Cerebellar cortex (tissue), 1 donor: ENCODE measurements around the gene GABRP.
"Not testable (repeated sequence)": the region's sequence is repeated elsewhere in the genome, so short reads cannot be mapped to it uniquely, and the experiment has no call there.

Experiments
- DNase-seq: peaks from one replicate; pipeline ENCODE4 v3.0.0-alpha.2; 2015; ENCODE audit warnings: low spot score

The GABRP gene

DNA sequence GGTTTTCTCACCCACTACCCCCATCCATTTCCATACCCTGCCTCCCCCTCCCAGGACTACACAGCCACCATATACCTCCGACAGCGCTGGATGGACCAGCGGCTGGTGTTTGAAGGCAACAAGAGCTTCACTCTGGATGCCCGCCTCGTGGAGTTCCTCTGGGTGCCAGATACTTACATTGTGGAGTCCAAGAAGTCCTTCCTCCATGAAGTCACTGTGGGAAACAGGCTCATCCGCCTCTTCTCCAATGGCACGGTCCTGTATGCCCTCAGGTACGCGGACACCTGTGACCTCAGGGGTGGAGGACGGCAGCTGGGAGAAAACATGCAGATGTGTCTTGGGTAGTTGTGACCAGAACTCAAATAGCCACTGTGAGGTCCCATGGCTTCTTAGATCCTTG lies 11.6 kb downstream of the GABRP start:
- no peak for DNase-seq

DNA sequence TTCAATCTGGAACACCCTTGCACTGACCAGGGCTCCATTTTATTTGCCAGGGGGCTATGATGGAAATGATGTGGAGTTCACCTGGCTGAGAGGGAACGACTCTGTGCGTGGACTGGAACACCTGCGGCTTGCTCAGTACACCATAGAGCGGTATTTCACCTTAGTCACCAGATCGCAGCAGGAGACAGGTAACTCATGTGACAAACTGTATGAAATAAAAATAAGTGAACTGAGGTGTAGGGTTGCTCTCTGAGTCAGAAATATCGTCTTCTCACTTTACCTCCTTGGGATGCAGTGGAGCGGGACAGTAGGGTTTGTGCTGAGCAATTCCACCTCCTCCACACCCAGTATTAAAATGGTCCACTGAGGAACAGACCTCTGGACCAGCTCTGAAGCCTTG lies 22.1 kb downstream of the GABRP start:
- no peak for DNase-seq

DNA sequence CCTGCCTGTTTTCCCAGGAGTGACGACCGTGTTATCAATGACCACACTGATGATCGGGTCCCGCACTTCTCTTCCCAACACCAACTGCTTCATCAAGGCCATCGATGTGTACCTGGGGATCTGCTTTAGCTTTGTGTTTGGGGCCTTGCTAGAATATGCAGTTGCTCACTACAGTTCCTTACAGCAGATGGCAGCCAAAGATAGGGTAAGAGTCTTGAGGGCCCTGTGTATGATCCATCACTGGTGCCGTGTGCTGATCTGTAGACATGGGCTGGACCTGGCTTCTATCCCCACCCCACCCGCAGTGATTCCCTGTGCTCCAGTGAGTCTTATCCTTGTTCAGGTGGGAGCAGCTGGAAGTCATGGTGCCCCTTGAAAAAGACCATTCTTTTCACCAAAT lies 26.0 kb downstream of the GABRP start:
- peak; percentile 60 for DNase-seq

DNA sequence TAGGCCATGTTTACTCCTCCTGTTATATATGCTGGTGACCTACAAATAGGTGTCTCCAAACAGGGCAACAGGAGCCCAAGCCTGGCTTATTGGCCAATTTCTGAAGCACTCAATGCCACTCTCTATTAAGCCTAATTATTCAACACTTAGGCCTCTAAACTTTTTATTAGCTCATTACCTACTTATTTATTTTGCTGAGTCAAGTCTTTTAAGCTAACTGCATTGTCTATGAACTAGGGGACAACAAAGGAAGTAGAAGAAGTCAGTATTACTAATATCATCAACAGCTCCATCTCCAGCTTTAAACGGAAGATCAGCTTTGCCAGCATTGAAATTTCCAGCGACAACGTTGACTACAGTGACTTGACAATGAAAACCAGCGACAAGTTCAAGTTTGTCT lies 28.2 kb downstream of the GABRP start:
- DNase-seq = no peak

DNA sequence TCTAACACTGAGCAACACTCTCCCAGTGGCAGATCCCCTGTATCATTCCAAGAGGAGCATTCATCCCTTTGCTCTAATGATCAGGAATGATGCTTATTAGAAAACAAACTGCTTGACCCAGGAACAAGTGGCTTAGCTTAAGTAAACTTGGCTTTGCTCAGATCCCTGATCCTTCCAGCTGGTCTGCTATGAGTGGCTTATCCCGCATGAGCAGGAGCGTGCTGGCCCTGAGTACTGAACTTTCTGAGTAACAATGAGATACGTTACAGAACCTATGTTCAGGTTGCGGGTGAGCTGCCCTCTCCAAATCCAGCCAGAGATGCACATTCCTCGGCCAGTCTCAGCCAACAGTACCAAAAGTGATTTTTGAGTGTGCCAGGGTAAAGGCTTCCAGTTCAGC lies 29.7 kb downstream of the GABRP start:
- no peak for DNase-seq

DNA sequence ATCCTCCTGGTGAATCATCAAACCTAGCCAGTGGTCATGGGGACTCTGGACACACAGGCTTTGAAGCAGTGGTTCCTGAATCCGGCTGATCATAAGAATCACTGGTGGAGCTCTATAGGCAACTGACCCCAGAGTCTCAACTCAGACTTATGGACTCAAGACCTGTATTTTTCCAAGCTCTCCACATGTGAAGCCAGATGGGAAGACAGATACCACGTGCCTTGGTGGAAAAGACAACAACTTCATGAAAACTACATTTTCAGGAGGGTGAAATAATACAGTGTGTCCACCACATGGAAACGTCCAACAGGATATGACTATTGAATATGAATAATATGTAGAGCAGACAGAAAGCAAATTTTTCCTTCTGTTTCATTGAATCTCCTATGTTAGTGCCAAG lies 33.7 kb downstream of the GABRP start:
- DNase-seq = no peak

DNA sequence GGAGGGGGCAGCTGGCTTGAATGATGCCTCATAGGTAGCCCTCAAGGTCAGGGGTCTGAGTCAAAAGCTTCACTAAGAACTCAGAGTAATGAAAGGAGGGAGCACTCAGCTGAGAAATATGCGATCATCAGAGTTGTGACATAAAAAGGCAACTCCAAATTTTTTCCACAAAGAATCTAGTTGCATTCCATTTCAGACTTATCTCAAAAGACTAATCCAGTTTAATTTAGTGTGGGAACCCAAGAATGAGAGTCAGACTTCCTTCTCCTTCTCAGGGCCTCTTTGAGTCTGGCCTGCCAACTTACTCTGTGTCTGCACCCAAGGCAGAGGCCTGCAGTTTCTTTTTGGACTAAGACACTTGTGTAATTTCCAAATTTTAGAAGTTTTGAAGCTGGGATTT lies 34.7 kb downstream of the GABRP start:
- no peak for DNase-seq

DNA sequence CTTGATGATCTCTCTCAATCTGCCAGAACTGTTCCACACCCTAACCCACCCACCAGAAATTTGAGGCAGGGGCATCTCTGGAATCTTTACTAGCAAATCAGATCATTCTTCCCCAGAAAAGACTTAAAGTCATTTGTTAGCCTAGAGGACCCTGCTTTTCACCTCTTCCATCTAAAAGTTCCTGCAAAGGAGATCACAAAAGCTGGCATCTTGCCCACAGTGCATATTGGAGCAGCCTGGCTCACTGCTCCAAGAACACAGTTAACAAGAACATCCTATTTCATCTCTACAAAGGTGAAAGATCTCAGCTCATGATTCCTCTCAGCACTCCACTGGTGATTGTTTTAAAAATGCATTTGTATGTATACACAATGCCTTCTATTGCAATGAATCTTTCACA lies 36.3 kb downstream of the GABRP start:
- peak; percentile 10 for DNase-seq

DNA sequence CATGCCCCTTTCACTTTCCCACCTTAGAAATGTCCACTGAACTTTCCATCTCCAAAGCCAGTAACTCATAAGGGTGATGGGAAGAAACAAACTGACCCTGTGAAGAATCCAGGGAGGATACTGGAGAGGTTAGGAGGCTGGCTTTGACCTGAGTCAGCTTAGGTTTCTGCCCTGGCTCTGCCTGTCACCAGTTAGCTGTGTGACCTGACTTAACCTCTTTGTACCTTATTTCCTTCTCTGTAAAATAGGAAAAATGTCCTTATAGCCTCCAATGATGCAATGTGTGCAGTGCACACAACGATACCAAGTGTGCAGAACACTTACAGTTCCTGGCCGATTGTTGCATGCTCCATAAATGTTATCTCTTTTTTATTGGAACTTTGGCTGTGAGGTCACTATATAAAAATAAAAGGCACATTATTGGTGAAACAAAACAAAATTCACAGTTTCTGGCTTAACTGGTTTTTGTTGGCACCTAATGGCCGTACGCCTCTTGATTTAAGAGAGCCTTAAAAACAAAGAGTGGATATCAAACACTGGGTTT lies 37.8 kb downstream of the GABRP start:
- no peak for DNase-seq

DNA sequence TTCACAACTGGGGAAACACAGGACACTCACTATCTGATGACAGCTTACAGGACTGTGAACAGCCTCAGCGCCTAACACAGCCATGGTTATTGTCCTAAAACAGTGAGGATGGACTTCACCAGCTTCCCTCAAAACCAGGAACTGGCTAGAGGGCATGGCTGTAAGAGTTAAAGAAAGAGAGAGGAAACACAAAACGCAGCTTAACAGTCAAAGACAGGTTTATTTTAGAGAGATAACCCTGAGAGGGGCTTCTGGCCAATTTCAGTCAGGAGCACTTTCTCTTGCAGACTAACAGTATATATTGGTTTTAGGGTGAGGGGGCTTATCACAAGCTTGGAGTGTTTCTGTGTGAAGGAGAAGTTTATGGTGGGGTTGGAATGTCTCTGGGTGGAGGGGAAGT lies 42.6 kb downstream of the GABRP start:
- DNase-seq = no peak

DNA sequence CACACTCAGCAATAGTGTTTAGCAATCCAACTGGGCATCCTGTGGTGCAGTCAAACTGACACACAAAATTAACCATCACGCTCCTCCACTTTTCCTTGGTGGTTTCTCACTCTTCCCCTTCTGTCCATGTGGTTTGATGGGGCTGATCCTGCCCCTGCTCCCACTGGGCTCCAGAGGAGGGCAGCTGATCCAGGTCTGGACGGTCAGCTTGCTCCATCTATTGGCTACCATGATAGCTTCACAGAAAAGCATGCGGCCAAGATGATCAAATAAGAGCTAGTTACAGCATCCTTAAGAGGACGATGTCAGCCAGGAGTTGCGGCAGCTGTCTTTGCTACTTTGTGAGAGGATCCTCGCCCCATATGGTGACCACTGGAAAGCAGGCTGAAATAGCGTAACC lies 48.7 kb downstream of the GABRP start:
- DNase-seq = no peak

DNA sequence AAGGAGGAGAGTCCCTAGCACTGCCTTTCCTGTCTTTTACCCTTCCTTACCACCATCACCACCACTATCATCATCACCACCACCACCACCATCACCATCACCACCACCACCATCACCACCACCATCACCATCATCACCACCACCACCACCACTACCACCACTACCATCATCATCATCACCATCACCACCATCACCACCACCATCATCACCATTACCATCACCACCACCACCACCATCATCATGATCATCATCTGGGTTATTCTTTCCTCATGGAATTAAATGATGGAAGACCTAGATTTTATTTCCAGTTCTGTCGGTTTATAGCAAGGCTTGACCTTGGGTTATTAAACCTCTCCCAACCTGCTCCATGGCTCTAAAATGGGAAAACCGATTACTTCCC lies 50.5 kb downstream of the GABRP start:
- DNase-seq = not testable (repeated sequence)

DNA sequence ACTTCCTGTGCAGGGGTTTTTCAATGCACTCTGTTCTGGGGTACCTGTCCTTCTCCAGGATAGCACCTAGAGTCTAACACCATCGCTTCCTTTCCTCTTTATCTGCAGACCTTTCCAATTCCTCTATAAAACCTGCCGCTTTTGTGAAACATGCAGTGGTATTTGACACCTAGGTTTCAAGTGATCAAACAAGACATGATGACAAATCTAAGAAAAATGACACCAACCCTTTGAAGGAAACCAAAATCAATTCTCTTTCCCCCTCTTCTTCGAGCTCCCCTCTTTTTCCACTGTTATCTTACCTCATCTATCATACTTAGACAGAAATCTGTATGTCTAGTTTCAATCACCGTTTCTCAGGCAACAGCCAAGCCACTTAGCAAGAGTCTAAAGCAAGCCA lies 52.7 kb downstream of the GABRP start:
- DNase-seq = no peak

DNA sequence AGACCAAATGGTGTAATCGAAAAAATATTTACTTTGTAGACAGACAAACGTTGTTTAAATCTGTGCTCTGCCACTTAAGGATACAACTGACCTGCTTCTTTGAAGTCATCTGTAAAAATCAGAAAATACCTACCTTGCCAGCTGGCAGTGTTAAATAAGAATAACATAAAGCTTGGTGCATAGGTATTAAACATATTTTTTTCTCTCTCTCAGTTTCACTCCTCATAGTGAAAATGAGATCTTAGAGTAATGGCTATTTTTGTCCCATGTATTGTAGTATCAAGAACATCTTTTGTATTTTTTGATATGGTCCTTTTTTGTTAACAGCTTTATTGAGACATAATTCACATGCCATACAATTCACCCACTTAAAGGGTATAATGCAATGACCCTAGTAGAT lies 60.3 kb downstream of the GABRP start:
- no peak for DNase-seq

DNA sequence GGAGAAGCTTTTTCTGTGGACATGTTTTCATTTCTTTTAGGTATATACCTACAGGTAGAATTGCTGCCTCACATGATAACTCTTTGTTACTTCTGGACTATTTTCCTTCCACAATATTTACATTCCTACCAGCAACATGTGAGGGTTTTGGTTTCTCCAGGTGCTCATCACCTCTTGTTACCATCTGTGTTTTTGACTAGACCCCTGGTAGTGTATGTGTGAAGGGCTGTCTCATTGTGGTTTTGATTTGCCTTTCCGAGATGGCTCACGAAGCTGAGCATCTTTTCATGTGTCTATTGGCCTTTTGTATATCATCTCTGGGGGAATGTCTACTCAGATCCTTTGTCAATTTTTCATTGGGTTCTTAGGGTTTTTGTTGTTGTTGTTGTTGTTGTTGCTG lies 61.1 kb downstream of the GABRP start:
- no peak for DNase-seq

DNA sequence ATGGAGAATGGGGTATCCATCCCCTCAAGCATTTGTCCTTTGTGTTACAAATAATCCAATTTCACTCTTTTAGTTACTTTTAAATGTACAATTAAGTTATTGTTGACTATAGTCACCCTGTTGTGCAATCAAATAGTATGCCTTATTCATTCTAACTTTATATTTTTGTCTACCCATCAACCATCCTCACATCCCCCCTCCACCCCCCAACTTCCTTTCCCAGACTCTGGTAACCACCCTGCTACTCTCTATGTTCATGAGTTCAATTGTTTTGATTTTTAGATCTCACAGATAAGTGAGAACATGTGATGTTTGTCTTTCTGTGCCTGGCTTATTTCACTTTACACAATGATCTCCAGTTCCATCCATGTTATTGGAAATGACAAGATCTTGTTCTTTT lies 62.9 kb downstream of the GABRP start:
- DNase-seq = no peak

DNA sequence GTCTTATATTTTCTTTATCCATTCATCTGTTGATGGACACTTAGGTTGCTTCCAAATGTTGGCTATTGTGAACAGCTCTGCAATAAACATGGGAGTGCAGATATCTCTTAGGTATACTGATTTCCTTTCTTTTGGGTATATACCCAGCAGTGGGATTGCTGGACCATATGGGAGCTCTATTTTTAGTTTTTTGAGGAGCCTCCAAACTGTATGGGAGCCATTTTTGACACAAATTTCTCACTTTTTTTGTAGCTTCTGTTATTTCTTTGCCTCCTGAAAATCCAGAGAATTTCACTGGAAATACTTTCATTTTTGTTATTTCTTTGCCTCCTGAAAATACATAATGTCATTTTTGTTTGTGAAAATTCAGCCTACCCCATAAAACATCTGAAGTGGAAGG lies 63.3 kb downstream of the GABRP start:
- no peak for DNase-seq

DNA sequence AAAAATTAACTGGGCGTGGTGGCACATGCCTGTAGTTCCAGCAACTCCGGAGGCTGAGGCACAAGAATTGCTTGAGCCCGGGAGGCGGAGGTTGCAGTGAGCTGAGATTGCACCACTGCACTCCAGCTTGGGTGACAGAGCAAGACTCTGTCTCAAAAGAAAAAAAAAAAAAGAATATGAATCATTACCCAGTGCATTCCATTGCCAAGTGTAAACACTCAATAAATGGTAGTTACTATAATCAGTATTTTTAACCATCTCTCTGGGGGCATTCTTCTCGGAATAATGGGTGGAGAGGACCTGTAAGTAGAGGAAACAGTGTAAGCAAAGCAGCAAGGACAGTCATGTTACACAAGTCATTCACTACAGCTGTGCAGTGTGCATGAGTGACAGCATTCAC lies 64.5 kb downstream of the GABRP start:
- no peak for DNase-seq

DNA sequence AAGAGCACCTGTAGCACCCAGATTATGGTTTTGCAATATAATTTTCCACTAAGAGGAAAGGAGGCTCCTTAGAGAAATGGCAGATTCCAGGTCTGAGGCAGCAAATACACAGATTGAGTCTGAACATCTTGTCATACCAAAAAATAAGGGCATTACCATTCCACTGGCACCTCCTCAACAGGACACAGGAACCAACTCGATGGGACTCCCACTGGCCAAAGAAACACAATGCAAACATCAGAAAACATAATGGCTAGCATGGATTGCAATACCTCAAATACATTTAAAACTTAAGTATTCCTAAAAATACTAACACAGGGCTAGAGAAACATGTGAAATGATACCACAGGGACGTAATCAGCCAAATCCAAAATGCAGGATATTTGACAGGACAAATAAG lies 65.8 kb downstream of the GABRP start:
- DNase-seq = no peak

DNA sequence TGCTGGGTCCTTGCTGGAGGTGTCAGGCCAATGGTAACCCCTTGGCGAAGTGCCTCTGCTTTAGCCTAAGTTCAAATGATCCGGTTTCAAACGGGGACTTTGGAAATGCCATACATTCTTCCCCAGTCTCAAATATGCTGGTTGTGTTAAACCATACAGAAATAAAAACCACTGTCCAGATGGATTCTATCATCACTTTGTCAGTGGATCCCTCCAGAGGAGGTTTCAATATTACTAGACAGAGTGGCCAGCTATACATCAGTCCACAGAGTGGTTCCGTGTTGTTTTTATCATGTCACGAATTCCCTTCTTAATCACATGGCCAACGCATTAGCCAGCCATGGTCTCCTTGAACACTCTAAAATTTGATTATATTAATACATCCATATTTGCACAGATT lies 71.0 kb downstream of the GABRP start:
- no peak for DNase-seq

DNA sequence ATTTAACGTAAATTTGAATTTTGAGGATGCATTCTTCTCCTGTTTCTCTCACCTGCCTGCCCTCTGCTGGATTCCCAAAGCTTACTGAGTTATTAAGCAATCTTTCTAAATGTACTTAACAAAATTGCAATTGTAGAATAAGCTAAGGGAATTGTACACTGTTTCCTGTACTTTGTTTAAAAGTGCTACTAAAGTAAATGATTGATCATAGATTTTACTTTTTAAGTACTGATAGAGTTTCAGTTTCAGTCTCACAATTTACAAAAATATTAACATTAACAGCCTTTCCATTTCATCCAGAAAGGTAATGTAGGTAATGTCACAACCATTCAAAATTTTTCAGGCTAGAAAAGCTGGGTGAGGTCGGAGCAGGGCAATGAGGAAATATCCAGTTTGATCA lies 73.5 kb downstream of the GABRP start:
- no peak for DNase-seq

DNA sequence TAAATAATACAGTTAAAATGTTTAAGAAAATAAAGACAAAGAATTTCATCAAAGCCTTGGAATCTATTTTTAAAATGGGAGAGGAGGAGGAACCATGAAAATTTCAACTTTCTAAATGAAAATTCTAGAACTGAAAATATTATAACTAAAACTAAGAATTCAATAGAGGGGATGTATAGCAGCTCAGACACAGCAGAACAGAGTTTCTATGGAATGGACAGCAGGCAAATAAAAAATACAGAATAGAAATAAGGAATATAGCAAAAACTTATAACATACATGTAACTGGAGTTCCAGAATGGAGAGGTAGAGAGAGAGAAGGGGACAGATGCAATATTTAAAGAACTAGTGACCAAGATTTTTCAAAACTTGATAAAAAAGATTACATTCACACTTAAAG lies 76.9 kb downstream of the GABRP start:
- no peak for DNase-seq

DNA sequence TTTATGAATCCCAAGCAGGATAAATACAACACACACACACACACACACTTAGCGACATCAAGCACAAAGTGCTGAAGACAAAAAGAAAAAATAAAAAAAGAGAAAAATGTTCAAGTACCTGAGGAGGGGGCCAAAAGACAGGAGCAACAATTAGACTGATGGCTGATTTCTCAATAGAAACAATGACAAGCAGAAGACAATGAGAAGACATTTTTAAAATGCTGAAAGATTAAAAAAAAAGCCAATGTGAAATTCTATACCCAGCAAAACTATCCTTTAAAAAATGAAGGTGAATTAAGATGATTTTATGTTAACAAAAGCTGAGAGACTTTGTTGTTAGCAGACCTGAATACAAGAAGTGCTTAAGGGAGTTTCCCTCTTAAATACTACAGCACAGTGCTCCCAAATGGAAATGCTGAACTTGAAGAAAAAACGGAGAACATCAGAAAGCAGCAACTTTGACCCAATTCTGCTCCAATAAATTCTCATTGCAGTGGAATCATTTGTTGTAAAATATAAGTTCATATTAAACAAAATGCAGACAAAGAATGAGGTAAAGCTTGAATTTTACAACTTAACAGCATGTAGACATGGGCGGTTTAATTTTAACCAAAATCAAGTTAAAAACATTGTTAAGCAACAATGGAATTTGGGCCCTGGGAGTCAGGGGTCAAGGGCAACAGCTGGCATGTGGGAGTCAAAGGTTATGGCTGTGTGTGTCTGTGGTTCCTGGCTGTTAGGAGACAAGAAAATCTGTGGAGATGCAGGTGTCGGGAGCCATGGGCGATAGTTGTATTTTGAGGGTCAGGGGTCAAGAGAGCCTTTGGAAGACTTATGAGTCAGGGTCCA lies 77.5 kb downstream of the GABRP start:
- no peak for DNase-seq

DNA sequence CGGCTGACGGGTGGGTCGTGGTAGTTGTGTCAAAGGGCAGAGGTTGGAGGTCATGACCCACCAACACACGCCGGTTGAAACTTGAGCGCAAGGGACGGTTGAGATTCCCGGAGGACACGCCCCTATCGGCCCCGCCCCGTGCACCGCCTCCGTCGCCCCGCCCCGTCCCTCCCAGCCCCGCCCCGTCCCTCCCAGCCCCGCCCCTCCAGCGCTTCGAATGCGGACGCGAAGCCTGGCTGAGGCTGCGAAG lies 78.1 kb downstream of the GABRP start:
- DNase-seq = peak; percentile 43
